Activated CD4-positive, alpha-beta T cell treated with anti-CD3 and anti-CD28 coated beads for 48 hours (primary cell): ENCODE results near the gene ALOX15.
"Not testable (repeated sequence)": the region's sequence is repeated elsewhere in the genome, so short reads cannot be mapped to it uniquely, and the experiment has no call there.

Experiments
- DNase-seq: peaks from one replicate; pipeline ENCODE4 v3.0.0-alpha.2; 2020

ALOX15 gene

DNA sequence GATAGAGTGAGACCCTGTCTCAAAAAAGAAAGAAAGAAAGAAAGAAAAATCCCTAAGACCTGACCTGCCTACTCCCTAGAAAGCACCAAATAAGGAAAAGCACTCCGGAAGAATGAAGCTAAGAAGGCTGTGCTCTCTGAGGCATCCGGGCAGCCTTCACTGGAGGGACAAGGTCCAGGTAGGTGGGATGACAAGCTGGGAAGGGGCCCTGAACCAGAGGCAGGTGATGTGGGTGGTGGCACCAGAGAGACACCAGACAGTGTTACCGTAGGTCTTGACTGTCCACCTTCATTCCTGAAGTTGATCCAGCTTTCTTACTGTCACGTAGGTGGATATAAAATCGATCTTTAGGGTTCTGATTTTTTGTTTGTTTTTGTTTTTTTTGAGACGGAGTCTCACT lies 30.8 kb downstream of the ALOX15 start:
- DNase-seq: no peak

DNA sequence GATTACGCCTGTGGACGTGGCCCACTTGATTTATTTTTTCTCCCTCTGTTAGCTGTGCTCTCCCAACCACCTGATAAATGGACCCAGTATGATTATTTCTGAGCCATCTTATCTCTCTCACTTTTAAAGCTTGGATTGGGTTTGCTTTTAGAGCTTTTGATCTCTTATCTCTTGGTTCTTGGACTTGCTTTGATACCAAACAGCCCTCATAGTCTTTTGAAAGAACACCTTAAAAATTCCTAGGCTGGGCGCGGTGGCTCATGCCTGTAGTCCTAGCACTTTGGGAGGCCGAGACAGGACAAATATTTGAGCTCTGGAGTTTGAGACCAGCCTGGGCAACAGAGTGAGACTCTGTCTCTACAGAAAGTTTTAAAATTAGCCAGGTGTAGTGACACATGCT lies 31.3 kb downstream of the ALOX15 start:
- DNase-seq: no peak

DNA sequence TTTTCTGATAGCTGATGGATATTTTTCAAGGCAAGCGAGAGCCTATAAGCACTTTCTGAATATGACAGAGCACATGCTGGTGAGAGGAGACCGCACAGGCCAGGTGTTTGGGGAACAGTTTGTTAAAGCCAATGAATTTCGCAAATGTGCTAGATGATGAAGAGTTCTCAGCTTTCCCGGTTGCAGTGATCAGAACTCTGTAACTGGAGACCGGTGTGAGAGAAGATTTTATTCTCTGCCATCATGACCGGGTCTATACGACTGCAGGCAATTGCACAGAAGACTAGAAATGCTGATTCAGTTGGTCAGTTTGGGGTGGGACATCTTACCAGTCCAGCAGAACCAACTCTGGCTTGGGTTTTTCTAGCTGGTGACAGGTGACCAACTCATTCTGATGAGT lies 31.7 kb downstream of the ALOX15 start:
- no peak for DNase-seq

DNA sequence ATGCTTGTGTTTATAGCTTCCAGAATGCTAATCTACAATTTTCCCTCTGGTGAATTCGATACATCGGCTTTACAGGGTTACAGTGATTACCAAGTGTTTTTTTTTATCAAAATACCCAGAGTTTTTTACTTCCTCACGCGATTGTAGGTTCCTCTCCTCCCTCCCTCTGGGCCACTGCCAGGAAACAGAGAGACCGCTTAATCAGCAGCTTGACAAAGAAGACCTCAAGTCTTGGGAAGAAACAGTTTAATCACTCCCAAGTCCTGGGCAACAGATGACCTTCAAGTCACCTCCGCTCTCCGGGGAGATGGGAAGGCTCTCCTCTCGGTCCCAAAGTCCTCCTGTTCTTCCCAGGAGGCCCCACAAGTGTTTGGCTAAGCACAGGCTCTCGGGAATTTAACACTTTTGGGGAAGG lies 33.7 kb downstream of the ALOX15 start:
- no peak for DNase-seq

DNA sequence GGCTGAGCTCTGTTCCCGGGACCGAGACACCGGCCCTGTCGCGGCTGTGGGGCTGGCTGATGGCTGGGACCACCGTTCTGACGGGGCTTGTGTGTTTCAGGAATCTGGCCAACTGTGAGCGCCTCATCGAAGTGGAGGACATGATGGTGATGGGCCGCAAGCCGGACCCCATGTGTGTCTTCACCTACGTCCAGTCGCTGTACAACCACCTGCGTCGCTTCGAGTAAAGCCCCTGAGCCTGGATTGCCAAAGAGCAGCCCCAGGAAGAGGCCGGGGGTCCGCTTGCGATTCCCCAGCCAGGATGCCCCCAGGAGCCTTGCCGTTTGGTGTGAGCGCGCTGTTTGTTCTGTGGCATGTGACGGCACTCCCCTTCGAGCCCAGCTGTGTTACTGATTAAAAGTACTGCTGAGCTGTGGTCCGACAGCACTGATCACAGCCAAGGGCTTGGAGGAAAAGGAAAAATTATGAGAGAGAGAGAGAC lies 34.2 kb downstream of the ALOX15 start:
- no peak for DNase-seq

DNA sequence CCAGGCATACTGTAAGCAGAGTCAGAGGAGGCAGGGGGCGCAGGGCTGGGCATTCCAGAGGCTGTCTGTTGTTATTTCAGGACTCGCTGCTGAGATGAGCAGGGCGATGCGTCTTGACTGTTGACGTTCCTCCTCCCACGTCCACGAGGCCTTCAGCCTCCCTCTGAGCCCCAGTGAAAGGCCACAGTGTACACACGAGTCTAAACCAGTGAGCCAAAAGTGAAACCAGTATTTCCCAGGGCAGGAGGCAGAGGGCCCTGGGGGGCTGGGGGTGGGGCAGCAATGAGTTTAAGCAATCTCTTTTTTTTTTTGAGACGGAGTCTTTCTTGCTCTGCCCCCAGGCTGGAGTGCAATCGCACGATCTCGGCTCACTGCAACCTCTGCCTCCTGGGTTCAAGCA lies 35.7 kb downstream of the ALOX15 start:
- DNase-seq: no peak

DNA sequence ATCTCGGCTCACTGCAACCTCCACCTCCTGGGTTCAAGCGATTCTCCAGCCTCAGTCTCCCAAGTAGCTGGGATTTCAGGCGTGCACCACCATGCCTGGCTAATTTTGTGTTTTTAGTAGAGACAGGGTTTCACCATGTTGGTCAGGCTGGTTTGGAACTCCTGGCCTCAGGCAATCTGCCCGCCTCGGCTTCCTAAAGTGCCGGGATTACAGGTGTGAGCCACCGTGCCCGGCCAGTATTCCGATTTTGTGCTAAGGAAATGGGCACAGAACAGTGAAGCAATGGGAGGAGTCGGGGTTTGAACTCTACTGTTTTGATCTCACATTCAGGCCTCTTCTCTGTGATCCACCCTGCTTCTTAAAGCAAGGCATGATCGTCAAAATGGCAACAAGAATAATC lies 36.7 kb downstream of the ALOX15 start:
- not testable (repeated sequence) for DNase-seq

DNA sequence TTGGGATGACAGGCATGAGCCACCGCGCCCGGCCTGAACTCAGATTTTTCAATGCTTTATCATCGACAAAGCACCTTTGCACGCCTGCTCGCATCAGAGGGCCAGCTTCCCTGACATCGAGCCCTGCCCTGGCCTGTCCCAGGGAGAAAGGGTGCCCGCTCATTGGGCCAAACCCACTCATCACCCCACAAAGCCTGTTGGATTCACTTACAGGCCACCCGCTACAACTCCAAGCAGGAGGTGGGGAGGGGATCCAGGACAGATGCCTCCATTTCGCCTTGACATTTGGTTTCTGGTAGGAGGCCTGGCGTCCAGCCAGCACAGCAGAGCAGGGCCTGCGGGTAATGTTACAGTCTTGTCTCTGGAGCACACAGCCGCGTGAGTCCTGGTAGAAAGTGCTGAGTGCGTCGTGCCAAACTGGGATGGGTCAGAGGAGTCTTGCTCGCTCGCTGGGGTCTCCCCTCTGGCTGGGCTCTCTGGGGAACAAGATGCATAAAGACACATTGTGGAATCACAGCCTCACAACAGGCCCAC lies 37.3 kb downstream of the ALOX15 start:
- DNase-seq: no peak

DNA sequence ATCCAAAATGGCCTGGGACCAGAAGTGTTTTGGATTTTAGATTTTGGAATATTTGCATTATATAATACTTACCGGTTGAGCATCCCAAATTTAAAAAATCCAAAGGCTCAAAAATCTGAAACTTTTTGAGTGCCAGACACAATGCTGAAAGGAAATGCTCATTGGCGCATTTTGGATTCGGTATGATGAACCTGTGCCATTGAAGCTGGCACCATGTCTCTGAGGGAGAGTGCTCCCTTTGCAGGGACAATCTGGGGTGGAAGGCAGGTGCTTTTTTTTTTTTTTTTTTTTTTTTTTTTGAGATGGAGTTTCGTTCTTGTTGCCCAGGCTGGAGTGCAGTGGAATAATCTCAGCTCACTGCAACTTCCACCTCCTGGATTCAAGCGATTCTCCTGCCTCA lies 39.4 kb downstream of the ALOX15 start:
- DNase-seq: no peak

DNA sequence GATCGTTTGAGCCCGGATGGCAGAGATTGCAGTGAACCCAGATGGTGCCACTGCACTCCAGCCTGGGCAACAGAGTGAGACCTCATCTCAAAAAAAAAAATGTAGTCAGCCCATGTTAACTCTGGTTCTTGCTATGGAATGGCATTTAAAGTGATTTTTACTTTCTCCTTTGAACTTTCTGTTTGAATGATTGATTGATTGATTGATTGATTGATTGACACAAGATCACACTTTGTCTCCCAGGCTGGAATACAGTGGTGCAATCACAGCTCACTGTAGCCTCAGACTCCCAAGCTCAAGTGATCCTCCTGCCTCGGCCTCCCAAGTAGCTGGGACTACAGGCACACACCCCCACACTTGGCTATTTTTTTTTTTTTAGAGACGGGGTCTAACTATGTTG lies 40.2 kb downstream of the ALOX15 start:
- DNase-seq: no peak

DNA sequence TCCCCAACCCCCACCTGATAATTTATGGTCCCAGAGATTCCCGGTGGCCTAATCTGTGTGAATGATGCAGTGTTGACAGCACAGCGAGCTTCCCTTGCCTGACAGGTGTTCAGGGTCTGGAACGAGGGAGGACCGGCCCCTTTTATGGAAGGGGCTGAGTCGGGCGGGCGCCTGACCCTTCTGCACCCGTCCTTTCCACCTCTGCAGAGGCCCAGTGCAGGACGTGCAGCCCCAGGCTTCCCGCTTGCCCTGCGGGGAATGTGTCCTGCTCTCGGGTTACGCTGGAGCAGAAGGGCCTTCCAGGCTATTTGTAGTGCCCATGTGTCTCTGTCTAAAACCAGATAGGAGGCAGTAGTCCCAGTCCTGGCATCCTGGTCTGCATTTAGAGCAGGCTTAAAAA lies 40.9 kb downstream of the ALOX15 start:
- no peak for DNase-seq

DNA sequence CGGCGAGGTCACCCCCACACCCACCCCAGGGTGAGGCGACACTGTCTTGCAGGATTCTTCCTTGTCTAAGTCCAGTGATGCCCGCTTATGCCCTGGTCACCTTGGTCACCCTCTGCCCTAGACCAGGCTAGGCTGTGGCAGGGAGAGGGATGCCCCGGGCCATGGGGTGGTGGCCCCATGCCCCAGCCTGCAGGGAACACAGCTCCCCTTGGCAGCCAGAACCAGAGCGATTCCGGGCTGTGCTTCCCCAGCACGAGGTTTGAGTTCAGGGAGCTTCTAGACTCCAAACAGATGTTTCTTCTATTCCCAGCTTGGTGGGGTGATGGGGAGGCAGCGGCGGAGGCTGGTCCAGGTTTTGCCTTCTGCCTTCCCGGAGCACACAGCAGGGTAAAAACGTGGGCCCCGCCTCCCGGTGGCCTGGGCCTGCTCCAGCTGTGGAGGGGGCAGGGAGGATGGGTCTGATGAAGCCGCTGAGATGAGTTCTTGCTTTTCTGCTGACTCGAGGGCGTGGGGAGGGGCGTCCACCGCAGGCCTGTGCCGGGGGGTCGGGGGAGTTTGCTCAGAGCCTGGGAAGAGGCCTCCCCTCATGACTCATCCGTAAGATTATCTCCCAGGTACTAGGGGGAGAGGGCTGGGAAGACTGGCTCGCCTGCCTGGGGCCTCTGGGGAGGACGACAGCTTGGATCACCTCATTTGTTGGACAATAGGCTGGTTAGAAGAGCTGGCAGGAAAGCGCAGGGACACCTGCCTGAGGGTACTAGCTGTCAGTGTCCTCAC lies 41.8 kb downstream of the ALOX15 start:
- no peak for DNase-seq

DNA sequence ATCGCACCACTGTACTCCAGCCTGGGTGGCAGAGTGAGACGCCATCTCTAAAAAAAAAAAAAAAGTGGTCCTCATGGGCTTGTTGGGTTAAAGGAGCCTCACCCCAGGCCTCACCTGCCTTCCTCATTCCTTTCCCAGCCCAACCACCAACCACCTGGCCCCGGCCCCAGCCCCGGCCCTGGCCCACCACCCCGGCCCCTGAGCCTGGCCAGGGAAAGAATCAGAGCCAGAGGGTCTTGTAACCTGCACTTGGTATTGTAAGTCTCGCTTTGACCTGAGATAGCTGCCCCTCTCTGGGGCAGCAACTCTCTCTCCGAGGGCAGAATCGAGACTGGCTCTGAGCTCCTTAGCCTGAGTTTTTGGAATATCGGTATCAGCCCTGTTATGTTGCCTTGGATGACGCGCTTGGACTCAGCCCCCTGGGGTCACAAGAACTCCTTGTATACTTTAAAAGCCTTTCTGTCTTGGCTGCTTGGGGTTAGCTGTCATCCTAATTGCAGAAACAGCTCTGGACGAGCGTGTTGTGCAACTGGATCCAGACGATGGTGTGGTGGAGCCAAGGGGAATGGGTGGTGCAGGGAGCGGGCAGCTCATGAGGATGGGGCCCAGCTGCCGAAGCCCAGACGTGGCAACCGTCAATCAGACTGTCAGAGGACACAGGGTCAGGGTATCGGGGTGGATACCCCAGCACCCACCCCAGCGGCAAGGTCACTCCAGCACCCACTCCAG lies 42.5 kb downstream of the ALOX15 start:
- DNase-seq: no peak

DNA sequence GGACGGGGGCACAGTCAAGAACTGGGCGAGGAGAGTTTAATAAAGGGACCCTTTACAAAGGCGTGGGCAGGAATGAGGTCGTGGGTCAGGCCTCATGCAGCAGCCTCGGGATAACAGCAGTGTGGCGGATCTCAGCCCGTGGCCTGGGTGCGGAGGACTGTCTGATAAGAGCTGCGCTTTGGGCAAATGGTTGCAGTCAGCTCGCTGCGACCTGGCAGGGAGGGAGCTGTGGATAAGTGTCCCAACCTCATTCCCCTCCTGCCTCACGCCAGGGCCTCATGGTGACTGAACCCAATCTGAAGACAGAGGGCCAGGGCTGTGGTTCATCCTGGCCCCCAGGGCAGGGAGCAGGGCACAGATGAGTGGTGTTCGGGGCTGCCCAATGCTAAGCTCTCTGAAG lies 43.5 kb downstream of the ALOX15 start:
- no peak for DNase-seq

DNA sequence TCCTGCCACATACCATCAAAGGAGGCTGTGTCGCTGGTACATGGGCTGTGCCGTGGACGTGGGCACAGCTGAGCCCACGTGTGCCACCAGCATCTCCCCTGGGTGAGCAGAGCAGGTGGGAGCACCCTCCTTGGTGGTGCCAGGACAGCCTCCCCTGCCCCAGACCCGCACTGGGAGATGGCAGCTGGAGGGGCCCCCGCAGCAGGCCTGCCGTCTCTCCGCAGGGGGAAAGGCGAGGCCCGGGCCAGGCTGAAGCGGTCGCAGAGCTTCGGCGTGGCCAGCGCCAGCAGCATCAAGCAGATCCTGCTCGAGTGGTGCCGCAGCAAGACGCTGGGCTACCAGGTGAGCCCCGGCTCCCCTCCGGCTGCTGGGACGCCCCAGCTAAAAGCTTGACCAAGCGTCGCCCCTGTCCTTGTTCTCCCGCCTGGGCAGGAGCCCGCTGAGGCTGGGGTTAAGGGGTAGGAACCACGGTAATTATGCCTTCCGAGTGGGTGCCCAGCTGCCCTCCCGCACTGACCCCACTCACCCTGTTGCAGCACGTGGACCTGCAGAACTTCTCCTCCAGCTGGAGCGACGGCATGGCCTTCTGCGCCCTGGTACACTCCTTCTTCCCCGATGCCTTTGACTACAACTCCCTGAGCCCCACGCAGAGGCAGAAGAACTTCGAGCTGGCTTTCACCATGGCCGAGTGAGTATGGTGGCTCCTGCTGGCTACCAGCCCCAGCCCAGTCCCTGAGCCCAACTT lies 44.7 kb downstream of the ALOX15 start:
- DNase-seq: no peak

DNA sequence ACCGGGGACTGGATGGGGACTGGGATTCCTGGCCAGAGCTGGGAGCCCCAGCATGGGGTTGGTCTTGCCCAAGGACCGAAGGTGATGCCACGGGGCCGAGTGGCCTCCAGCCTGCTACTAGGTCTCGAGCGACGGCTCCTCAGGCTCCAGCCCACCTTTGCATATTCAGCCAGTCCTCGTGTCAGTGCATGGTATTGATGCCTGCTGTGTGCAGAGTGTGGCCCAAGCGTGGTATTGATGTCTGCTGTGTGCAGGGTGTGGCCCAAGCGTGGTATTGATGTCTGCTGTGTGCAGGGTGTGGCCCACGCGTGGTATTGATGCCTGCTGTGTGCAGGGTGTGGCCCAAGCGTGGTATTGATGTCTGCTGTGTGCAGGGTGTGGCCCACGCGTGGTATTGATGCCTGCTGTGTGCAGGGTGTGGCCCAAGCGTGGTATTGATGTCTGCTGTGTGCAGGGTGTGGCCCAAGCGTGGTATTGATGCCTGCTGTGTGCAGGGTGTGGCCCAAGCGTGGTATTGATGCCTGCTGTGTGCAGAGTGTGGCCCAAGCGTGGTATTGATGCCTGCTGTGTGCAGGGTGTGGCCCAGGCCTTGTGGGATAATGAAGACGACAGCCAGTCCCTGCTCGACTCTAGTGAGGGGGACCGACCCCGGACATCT lies 45.7 kb downstream of the ALOX15 start:
- DNase-seq: not testable (repeated sequence)

DNA sequence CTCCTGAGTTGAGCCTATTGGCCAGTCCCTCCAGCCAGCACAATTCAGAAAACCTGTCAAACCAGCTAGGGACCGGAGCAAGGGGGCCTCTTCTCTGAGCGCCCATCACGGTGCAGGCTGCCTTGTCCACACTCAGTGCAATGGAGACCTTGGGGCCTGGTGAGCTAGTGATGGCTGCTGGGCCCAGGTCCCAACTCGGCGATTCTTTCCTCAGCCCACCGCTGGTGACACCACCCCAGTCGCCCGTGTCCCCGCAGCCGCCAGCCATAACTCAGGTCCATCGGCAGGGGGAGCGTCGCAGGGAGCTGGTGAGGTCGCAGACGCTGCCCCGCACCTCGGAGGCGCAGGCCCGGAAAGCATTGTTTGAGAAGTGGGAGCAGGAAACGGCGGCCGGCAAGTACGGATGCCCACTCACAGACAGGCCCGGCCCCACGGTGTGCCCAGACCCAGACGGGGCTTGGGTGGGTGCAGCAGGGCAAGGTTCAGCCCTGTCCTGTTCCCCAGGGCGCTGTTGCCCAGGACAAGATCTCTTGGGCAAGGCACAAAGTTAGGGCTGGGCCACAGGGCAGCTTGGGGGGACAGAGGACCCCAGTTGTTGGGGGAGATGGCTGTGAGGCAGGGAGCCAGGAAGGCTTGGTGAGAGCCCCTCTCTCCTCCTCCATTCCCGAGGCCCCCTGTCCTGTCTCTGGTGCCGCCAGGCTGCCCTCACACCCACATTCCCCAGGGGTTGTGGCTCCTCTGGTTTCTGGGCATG lies 46.4 kb downstream of the ALOX15 start:
- peak; percentile 66 for DNase-seq

DNA sequence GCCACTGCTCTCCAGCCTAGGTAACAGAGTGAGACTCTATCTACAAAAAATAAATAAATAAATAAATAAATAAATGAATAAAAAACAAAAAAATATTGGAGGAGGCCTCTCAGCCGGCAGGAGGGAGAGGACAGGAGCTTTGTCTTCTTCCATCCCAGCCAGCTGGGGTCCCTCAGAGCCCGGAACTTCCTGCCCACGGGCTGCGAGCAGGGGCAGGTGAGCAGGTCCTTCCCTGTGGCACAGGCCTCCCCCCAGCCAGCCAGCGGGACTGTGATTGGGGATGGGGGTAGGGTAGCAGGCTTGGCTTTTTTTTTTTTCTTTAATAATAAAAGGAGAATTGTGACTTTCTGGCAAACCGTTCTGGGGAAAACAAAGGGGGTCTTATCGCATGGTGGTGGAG lies 47.1 kb downstream of the ALOX15 start:
- no peak for DNase-seq

DNA sequence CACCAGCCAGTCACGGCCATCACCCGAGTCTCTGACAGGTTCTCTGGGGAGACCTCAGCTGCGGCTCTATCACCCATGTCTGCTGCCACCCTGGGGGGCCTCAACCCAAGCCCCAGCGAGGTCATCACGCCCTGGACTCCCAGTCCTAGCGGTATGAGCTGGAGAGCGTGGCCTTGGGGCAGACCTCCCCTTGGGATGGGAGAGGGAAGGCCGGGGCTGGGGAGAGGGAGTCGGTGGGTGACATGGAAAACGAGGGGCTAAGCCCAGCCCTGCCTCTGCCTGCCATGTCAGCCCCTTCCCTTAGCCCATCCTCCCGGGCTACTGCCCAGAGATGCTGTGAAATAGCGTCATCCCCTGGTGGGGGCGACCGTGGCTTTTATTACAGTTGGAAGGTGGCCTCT lies 48.5 kb downstream of the ALOX15 start:
- no peak for DNase-seq

DNA sequence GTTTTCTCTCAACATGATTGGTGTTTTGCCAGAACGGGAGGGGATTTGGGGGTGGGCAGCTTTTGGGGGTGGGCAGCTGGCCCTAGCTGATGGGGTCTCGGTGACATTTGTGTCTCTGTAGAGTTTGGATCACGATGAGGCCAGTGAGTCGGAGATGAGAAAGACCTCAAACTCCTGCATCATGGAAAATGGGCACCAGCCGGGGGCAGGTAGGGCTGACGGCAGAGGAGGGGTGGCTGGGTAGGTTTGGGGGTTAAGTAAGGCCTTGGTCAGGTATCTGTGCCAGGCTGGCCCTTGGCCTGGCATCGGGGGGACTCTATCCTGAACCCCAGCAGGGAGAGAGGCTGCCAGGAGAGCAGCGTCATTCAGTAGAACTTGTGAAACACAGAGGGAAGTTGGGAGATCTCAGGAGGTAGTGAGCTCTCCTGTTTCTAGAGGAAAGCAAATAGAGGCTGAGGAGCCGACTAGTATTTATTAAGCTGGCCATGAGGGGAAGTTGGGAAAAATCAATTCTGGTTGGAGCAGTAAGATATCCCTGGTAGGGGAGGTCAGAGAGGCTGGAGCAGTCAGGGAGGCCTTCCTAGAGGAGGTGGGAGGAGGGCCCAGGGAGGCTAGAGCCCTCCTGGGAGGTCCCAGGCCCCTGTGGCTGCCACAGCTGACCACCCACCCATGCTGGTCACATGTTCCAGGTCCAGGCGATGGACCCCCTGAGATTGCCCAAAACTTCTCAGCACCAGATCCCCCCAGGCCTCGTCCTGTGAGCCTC lies 49.1 kb downstream of the ALOX15 start:
- DNase-seq: no peak

DNA sequence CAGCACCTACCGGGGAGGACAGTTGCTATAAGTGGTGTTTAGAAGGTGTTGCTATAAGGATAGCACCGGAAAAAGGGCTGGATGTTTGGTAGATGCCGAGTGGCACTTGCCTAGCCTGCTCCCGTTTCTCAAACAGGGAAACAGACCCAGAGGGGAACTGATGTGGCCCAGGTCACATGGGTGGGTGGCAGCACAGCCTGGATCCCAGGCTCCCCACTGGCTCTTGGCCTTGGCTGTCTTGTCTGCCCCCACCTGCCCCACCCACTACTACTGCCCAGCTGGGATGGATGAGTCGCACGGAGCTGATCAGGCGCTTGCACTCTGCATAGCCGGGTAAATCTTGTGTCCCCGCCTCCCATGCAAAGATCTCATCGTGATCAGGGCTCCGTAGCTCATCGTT lies 49.9 kb downstream of the ALOX15 start:
- DNase-seq: no peak
